ENCODE data around the gene SND1. TPM values are rescaled to one million over a fixed set of nuclear protein-coding genes. Genes with fewer than 3 reads are reported as not detected.

The SND1 gene
- total and polyA plus RNA-seq, 2 donors (not counting 3 experiments of a cell fraction or from before 2014, with no cell fraction given), result 116 to 249 TPM

DNA sequence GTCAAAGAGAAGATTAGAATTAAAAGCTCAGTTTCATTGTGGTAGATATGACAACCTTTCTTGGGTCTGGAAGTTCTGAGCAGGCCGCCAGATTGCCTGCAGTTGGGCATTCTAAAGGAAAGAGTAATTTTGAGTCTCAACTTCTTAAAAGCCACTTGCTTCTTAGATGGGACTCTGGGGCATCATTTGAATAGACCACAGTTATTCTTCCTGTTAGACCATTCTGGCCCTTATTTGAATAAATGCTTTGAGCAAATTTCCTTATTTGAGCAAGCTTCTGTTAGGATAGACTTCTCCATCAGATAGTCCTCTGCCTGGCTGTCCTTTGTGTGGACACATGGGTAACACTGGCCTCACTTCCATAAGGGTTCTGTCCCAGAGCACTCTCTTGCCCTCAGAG is 40.2 kb downstream of the SND1 start:
- POLR2A ChIA-PET, result no interaction called here
- CTCF ChIA-PET, result interaction anchor here (1.0 to 1.7 kb wide), 3 partner anchors 12 to 26 kb away, joined by 4 to 7 read pairs (median 5); no protein-coding TSS in a partner anchor
- dilution Hi-C loops (cut with MboI; ENCODE audit: extremely low pct_ligation_motif_present, low sequenced_read_pairs), result no loop called here

More for the DNA sequence above, 40.2 kb downstream of the SND1 start:
- DNase-seq (ENCODE audit: low read depth, low spot score) (no peak), FAIRE-seq (no peak)
- Histone ChIP-seq H3K9me1 (replicated peaks; ENCODE audit: control insufficient read depth, extremely low read depth, insufficient read depth, low read length) (no peaks in the 10 kb centered on the region), H4K20me1 (replicated peaks; ENCODE audit: control insufficient read depth, extremely low read depth, insufficient read depth, low read length) (no peaks in the 10 kb centered on the region), H3K27ac (ENCODE audit: insufficient read depth, low read depth, low read length) (no peak overlapping the region), H3K4me1 (ENCODE audit: control insufficient read depth, extremely low read depth, insufficient read depth, low read length) (no peaks in the 10 kb centered on the region), H2AFZ (ENCODE audit: low read depth, low read length) (no peak overlapping the region), H3K36me3 (ENCODE audit: control insufficient read depth in 2 of 2, extremely low read depth in 1 of 2, insufficient read depth in 2 of 2, low read length in 2 of 2) (peaks cover 18 to 29% of the 10 kb centered on the region in 2 experiments), H3K9me3 (replicated peaks; ENCODE audit: control insufficient read depth, insufficient read depth, low read length) (no peaks in the 10 kb centered on the region), H3K4me2 (ENCODE audit: insufficient read depth, low read length) (no peak overlapping the region), H3K79me2 (ENCODE audit: control insufficient read depth, insufficient read depth, low read length) (peaks cover 71% of the 10 kb centered on the region), H3K27me3 (ENCODE audit: control insufficient read depth in 2 of 2, insufficient read depth in 2 of 2, low read length in 2 of 2) (no peaks in the 10 kb centered on the region), H3K9ac (replicated peaks; ENCODE audit: extremely low read depth, insufficient read depth, low read length) (no peak overlapping the region), H3K4me3 (replicated peaks in 1 of 3; ENCODE audit: insufficient read depth in 1 of 3, low read depth in 1 of 3, low read length in 3 of 3) (no peak overlapping the region)
- intact Hi-C loops (cut with micrococcal nuclease), result no loop called here
- no TSS peak for BruUV-seq (replicated peaks)
- no peak for TF ChIP-seq JUN (IDR thresholded peaks at IDR 0.05; ENCODE audit: borderline replicate concordance, insufficient read depth, insufficient read length, low read depth)
- no peak for TF ChIP-seq EZH2 (IDR thresholded peaks at IDR 0.05; ENCODE audit: borderline replicate concordance, low read depth, low read length, severe bottlenecking)
- TF ChIP-seq, protein P1, sequence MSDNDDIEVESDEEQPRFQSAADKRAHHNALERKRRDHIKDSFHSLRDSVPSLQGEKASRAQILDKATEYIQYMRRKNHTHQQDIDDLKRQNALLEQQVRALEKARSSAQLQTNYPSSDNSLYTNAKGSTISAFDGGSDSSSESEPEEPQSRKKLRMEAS (IDR thresholded peaks at IDR 0.05; ENCODE audit: insufficient read depth, insufficient read length), result no peak
- TF ChIP-seq MYC (IDR thresholded peaks at IDR 0.05; ENCODE audit: low read depth, low read length), result no peak
- no peak for TF ChIP-seq GATA2 (IDR thresholded peaks at IDR 0.05; ENCODE audit: insufficient read depth, insufficient read length, low read depth, low read length)
- TF ChIP-seq FOS (IDR thresholded peaks at IDR 0.05; ENCODE audit: borderline replicate concordance, insufficient read depth, low read length), result no peak
- TF ChIP-seq POLR2AphosphoS5 (IDR thresholded peaks at IDR 0.05; ENCODE audit: insufficient read depth, low read depth, low read length), result no peak
- TF ChIP-seq, protein P2, sequence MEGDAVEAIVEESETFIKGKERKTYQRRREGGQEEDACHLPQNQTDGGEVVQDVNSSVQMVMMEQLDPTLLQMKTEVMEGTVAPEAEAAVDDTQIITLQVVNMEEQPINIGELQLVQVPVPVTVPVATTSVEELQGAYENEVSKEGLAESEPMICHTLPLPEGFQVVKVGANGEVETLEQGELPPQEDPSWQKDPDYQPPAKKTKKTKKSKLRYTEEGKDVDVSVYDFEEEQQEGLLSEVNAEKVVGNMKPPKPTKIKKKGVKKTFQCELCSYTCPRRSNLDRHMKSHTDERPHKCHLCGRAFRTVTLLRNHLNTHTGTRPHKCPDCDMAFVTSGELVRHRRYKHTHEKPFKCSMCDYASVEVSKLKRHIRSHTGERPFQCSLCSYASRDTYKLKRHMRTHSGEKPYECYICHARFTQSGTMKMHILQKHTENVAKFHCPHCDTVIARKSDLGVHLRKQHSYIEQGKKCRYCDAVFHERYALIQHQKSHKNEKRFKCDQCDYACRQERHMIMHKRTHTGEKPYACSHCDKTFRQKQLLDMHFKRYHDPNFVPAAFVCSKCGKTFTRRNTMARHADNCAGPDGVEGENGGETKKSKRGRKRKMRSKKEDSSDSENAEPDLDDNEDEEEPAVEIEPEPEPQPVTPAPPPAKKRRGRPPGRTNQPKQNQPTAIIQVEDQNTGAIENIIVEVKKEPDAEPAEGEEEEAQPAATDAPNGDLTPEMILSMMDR (IDR thresholded peaks at IDR 0.05; ENCODE audit: extremely low read depth in 1 of 2, insufficient read depth in 1 of 2, low read depth in 1 of 2, low read length in 2 of 2), result no peak
- TF ChIP-seq POLR2A (IDR thresholded peaks at IDR 0.05; ENCODE audit: low read depth, low read length), result no peak

Data from endothelial cell of umbilical vein (primary cell).